Measurements from ENCODE around the gene FNDC3B. TPM values are rescaled to one million over a fixed set of nuclear protein-coding genes. Genes with fewer than 3 reads are reported as not detected.

The FNDC3B gene
- total RNA-seq, 1 donor from 2014 or later = 68.5 TPM

DNA sequence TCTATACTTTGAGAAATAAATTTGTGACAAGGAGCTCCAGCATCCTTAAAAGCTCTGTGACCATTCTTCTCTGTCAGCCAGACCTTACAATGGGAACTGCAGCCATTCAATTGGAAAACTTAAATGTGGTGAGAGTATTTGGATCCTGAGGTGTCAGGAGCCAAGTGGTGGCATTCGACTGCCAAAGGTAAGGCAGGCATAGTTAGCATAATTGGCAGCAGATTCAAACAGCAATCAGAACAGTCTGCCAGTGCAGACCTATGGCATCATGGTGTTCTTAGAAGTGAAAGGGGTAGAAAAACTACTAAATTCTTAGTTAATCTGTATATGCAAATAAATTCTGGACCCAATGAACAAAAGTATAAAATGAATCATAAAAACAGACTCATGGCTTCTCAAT lies 18.2 kb upstream of the FNDC3B start:
- intact Hi-C loops (cut with DNase I) = no loop called here
- Histone ChIP-seq H3K4me3 (no peak overlapping the region), H3K4me1 (no peaks in the 10 kb centered on the region), H3K27me3 (no peaks in the 10 kb centered on the region), H3K36me3 (no peaks in the 10 kb centered on the region), H3K9me3 (no peaks in the 10 kb centered on the region), H3K27ac (no peak overlapping the region)
- no peak for TF ChIP-seq POLR2A (IDR thresholded peaks at IDR 0.05)
- TF ChIP-seq POLR2AphosphoS5 (IDR thresholded peaks at IDR 0.05; ENCODE audit: insufficient read depth in 1 of 2, low read depth in 1 of 2) = no peak
- TF ChIP-seq, protein P1, sequence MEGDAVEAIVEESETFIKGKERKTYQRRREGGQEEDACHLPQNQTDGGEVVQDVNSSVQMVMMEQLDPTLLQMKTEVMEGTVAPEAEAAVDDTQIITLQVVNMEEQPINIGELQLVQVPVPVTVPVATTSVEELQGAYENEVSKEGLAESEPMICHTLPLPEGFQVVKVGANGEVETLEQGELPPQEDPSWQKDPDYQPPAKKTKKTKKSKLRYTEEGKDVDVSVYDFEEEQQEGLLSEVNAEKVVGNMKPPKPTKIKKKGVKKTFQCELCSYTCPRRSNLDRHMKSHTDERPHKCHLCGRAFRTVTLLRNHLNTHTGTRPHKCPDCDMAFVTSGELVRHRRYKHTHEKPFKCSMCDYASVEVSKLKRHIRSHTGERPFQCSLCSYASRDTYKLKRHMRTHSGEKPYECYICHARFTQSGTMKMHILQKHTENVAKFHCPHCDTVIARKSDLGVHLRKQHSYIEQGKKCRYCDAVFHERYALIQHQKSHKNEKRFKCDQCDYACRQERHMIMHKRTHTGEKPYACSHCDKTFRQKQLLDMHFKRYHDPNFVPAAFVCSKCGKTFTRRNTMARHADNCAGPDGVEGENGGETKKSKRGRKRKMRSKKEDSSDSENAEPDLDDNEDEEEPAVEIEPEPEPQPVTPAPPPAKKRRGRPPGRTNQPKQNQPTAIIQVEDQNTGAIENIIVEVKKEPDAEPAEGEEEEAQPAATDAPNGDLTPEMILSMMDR (IDR thresholded peaks at IDR 0.05) = no peak
- no peak for DNase-seq (ENCODE audit: extremely low spot score in 2 of 2)

- no peak overlapping the region for H3K4me3 ChIP-seq
- TF ChIP-seq POLR2AphosphoS5 (IDR thresholded peaks at IDR 0.05; ENCODE audit: insufficient read depth in 1 of 2, low read depth in 1 of 2) = no peak
- no peak for TF ChIP-seq POLR2A (IDR thresholded peaks at IDR 0.05)
- TF ChIP-seq, protein P1 (IDR thresholded peaks at IDR 0.05) = no peak
- H3K27ac ChIP-seq = no peak overlapping the region
- H3K27me3 ChIP-seq = no peaks in the 10 kb centered on the region
- no peak for DNase-seq (ENCODE audit: extremely low spot score in 2 of 2)
- H3K4me1 ChIP-seq = no peaks in the 10 kb centered on the region
- H3K36me3 ChIP-seq = no peaks in the 10 kb centered on the region
- H3K9me3 ChIP-seq = no peaks in the 10 kb centered on the region
- intact Hi-C loops (cut with DNase I) = no loop called here
Measured at GRCh38 chr3:172021859-172022258, 17.5 kb upstream of the FNDC3B start.

GRCh38 chr3:172023915-172024314 lies 15.5 kb upstream of the FNDC3B start:
- TF ChIP-seq POLR2A (IDR thresholded peaks at IDR 0.05) (no peak), POLR2AphosphoS5 (IDR thresholded peaks at IDR 0.05; ENCODE audit: insufficient read depth in 1 of 2, low read depth in 1 of 2) (no peak)
- TF ChIP-seq, protein P1 (IDR thresholded peaks at IDR 0.05) = no peak
- H3K36me3 ChIP-seq = no peaks in the 10 kb centered on the region
- H3K4me1 ChIP-seq = no peaks in the 10 kb centered on the region
- intact Hi-C loops (cut with DNase I) = no loop called here
- no peaks in the 10 kb centered on the region for H3K27me3 ChIP-seq
- no peak for DNase-seq (ENCODE audit: extremely low spot score in 2 of 2)
- H3K9me3 ChIP-seq = no peaks in the 10 kb centered on the region
- H3K27ac ChIP-seq = no peak overlapping the region
- H3K4me3 ChIP-seq = no peak overlapping the region

- H3K4me1 ChIP-seq = no peaks in the 10 kb centered on the region
- no peak overlapping the region for H3K27ac ChIP-seq
- no peak for DNase-seq (ENCODE audit: extremely low spot score in 2 of 2)
- TF ChIP-seq POLR2AphosphoS5 (IDR thresholded peaks at IDR 0.05; ENCODE audit: insufficient read depth in 1 of 2, low read depth in 1 of 2) (no peak), POLR2A (IDR thresholded peaks at IDR 0.05) (no peak)
- TF ChIP-seq, protein P1 (IDR thresholded peaks at IDR 0.05) = no peak
- H3K9me3 ChIP-seq = no peaks in the 10 kb centered on the region
- no peaks in the 10 kb centered on the region for H3K36me3 ChIP-seq
- no peaks in the 10 kb centered on the region for H3K27me3 ChIP-seq
- H3K4me3 ChIP-seq = no peak overlapping the region
- intact Hi-C loops (cut with DNase I) = no loop called here
Measured at GRCh38 chr3:172024679-172025078, 14.7 kb upstream of the FNDC3B start.

GRCh38 chr3:172029425-172030098 lies 9.8 kb upstream of the FNDC3B start:
- DNase-seq (ENCODE audit: extremely low spot score in 2 of 2) = no peak
- Histone ChIP-seq H3K27me3 (no peaks in the 10 kb centered on the region), H3K9me3 (no peaks in the 10 kb centered on the region), H3K4me3 (no peak overlapping the region), H3K27ac (no peak overlapping the region), H3K4me1 (no peaks in the 10 kb centered on the region), H3K36me3 (no peaks in the 10 kb centered on the region)
- no peak for TF ChIP-seq POLR2AphosphoS5 (IDR thresholded peaks at IDR 0.05; ENCODE audit: insufficient read depth in 1 of 2, low read depth in 1 of 2)
- no peak for TF ChIP-seq POLR2A (IDR thresholded peaks at IDR 0.05)
- TF ChIP-seq, protein P1 (IDR thresholded peaks at IDR 0.05) = no peak
- intact Hi-C loops (cut with DNase I) = no loop called here

All from vagina (tissue), 2 donors.